ENCODE results near the gene SENP2. TPM values are rescaled to one million over a fixed set of nuclear protein-coding genes. Genes with fewer than 3 reads are reported as not detected.
"Not testable (repeated sequence)": the region's sequence is repeated elsewhere in the genome, so short reads cannot be mapped to it uniquely, and the experiment has no call there.

Gene SENP2
- polyA plus RNA-seq, 1 experiment = 28.1 TPM

DNA sequence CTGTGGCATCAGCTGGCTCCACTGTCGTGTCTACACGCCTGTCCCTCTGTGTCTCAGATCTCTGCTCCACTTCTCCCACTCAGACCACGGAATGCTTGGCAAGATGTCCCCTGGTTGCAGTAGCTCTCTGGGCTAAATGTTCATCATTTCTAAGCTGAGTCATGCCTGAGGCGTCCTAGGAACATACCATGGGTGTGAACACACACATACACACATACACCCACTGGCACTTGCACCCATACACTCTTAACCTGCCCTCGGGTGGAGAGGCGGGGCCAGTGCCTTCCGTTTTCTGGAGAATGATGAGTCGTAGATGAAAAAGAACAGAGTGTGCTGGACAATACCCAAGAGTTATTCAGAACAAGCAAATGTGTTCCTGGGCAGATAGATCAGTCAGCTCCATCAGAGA is 72.4 kb downstream of the SENP2 start:
- POLR2A ChIA-PET = interaction anchor here (0.6 to 1.8 kb wide), 7 partner anchors 35 to 164 kb away, joined by 3 to 6 read pairs (median 4); no protein-coding TSS in a partner anchor
- CTCF ChIA-PET = interaction anchor here (0.7 to 4.6 kb wide), 13 partner anchors 14 to 318 kb away, joined by 3 to 102 read pairs (median 32); no protein-coding TSS in a partner anchor
- Histone ChIP-seq H3K4me3 (ENCODE audit: low read depth, low read length) (no peak overlapping the region), H3K27ac (ENCODE audit: low read depth, low read length) (peak overlapping the region; percentile 96), H3K27me3 (ENCODE audit: control insufficient read depth, insufficient read depth, low read length) (no peaks in the 10 kb centered on the region), H3K9me3 (ENCODE audit: control insufficient read depth, insufficient read depth, low read length) (no peaks in the 10 kb centered on the region)
- DNase-seq (ENCODE audit: low read depth, low spot score) = peak; percentile 94
- TF ChIP-seq, protein P1, sequence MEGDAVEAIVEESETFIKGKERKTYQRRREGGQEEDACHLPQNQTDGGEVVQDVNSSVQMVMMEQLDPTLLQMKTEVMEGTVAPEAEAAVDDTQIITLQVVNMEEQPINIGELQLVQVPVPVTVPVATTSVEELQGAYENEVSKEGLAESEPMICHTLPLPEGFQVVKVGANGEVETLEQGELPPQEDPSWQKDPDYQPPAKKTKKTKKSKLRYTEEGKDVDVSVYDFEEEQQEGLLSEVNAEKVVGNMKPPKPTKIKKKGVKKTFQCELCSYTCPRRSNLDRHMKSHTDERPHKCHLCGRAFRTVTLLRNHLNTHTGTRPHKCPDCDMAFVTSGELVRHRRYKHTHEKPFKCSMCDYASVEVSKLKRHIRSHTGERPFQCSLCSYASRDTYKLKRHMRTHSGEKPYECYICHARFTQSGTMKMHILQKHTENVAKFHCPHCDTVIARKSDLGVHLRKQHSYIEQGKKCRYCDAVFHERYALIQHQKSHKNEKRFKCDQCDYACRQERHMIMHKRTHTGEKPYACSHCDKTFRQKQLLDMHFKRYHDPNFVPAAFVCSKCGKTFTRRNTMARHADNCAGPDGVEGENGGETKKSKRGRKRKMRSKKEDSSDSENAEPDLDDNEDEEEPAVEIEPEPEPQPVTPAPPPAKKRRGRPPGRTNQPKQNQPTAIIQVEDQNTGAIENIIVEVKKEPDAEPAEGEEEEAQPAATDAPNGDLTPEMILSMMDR (IDR thresholded peaks at IDR 0.05; ENCODE audit: low read depth, low read length) = no peak

DNA sequence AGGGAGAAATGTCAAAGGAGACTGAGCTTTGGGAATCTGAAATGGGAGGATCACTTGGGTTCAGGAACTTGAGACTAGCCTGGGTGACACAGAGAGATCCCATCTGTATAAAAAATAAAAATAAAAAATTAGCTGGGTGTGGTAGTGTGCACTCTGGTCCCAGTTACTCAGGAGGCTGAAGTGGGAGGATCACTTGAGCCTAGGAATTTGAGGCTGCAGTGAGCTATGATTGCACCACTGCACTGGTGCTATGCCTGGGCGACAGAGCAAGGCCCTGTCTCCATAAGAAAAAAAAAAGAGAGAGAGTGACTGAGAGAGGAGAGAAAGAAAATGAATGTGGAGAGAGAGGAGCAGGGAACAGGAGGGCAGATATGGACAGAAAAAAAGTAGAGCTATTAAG is 72.8 kb downstream of the SENP2 start:
- Histone ChIP-seq H3K27me3 (ENCODE audit: control insufficient read depth, insufficient read depth, low read length) (no peaks in the 10 kb centered on the region), H3K9me3 (ENCODE audit: control insufficient read depth, insufficient read depth, low read length) (no peaks in the 10 kb centered on the region), H3K4me3 (ENCODE audit: low read depth, low read length) (no peak overlapping the region), H3K27ac (ENCODE audit: low read depth, low read length) (peak overlapping the region; percentile 96)
- DNase-seq (ENCODE audit: low read depth, low spot score) = no peak
- TF ChIP-seq, protein P1 (IDR thresholded peaks at IDR 0.05; ENCODE audit: low read depth, low read length) = no peak
- CTCF ChIA-PET = interaction anchor here (0.6 to 4.6 kb wide), 19 partner anchors 13 to 320 kb away, joined by 3 to 102 read pairs (median 27); no protein-coding TSS in a partner anchor
- POLR2A ChIA-PET = interaction anchor here (0.6 to 1.8 kb wide), 8 partner anchors 35 to 164 kb away, joined by 3 to 6 read pairs (median 4); no protein-coding TSS in a partner anchor

DNA sequence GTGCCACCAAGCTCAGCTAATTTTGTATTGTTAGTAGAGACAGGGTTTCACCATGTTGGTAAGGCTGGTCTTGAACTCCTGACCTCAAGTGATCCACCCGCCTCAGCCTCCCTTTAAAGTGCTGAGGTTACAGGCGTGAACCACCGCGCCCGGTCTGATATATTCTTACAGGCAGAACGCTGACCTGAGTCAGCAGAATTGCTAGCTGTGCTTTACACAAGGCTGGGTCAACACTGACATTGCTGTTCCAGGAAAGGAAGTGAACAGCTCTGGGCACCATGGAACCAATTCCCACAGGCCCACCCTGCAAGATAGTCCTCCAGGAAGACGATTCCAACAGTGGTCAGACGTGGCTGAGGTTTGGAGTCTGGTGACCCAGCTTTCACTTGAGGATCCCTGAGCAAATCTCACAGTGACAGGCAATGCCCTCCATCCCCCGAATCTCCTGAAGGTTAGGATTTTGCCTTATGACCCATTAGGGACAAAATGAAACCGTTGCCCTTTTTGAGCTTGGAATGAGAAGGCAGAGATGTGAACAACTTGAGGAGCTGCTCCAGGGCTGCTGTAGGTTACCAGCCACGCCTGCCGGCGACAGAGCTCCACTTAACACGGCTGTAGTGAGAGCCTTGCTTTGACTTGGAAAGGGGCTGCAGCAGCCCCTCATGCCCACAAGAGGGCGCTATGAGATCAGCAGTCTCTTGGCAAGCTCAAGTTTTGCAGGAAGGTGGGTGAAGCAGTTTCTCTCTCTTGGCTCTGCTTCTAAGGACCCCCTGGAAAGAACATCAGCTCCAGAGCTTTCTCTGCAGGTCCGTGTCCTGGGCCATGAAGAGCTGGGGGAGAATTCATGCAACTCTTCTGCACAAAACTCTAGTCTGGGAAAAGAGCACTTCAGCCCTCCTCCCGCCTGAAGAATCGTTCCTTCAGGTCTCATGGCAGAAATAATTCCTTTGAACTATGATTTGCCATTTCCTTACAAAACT is 74.1 kb downstream of the SENP2 start:
- Histone ChIP-seq H3K9me3 (ENCODE audit: control insufficient read depth, insufficient read depth, low read length) (no peaks in the 10 kb centered on the region), H3K4me3 (ENCODE audit: low read depth, low read length) (no peak overlapping the region), H3K27ac (ENCODE audit: low read depth, low read length) (peak overlapping the region; percentile 47), H3K27me3 (ENCODE audit: control insufficient read depth, insufficient read depth, low read length) (no peaks in the 10 kb centered on the region)
- DNase-seq (ENCODE audit: low read depth, low spot score) = peak; percentile 64
- ChIA-PET CTCF (interaction anchor here (0.5 to 4.6 kb wide), 92 partner anchors 8 to 1479 kb away, joined by 3 to 102 read pairs (median 6); partner anchors contain the start of genes RPL39L and TRA2B), POLR2A (interaction anchor here (0.5 to 1.6 kb wide), 9 partner anchors 10 to 796 kb away, joined by 3 to 5 read pairs (median 3); partner anchors contain the start of gene TRA2B)
- TF ChIP-seq, protein P1 (IDR thresholded peaks at IDR 0.05; ENCODE audit: low read depth, low read length) = peak; percentile 99

DNA sequence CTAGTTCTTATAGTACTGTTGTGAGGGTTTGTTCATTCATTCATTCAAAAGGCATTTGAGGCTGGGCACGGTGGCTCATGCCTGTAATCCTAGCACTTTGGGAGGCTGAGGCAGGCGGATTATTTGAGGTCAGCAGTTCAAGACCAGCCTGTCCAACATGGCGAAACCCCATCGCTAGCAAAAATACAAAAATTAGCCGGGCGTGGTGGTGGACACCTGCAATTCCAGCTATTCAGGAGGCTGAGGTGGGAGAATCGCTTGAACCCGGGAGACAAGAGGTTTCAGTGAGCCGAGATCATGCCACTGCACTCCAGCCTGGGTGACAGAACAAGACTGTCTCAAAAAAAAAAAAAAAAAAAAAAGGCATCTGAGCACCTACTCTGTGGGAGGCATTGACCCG is 75.2 kb downstream of the SENP2 start:
- H3K27ac ChIP-seq (ENCODE audit: low read depth, low read length); H3K9me3 ChIP-seq (ENCODE audit: control insufficient read depth, insufficient read depth, low read length); H3K4me3 ChIP-seq (ENCODE audit: low read depth, low read length); H3K27me3 ChIP-seq (ENCODE audit: control insufficient read depth, insufficient read depth, low read length); DNase-seq (ENCODE audit: low read depth, low spot score): not testable (repeated sequence)
- POLR2A ChIA-PET = interaction anchor here (1.3 to 1.5 kb wide), 3 partner anchors 152 to 261 kb away, joined by 3 to 4 read pairs (median 3); no protein-coding TSS in a partner anchor
- CTCF ChIA-PET = interaction anchor here (0.6 to 4.6 kb wide), 38 partner anchors 7 to 322 kb away, joined by 3 to 102 read pairs (median 13); no protein-coding TSS in a partner anchor

DNA sequence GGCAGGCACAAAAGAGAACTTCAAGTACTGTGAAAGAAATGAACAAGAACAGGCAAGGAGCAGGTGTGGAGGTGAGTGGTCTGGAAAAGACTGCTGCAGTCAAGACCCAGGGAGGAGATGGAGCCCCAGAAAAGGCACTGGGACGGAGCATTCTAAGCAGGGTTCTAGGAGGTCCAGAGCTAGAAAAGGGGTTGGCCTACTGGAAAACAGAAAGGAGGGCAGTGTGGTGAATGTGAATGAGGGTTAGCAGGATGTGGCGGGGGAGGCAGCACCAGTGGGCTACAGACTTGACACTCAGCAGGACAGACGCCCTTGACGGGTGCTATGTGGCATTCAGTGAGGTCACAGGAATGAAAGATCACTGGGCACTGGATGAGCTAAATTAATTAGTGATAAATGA is 75.7 kb downstream of the SENP2 start:
- H3K27me3 ChIP-seq (ENCODE audit: control insufficient read depth, insufficient read depth, low read length) = no peaks in the 10 kb centered on the region
- no peaks in the 10 kb centered on the region for H3K9me3 ChIP-seq (ENCODE audit: control insufficient read depth, insufficient read depth, low read length)
- no peak overlapping the region for H3K4me3 ChIP-seq (ENCODE audit: low read depth, low read length)
- TF ChIP-seq, protein P1 (IDR thresholded peaks at IDR 0.05; ENCODE audit: low read depth, low read length) = no peak
- H3K27ac ChIP-seq (ENCODE audit: low read depth, low read length) = no peak overlapping the region
- ChIA-PET CTCF (interaction anchor here (0.6 to 4.6 kb wide), 11 partner anchors 11 to 321 kb away, joined by 3 to 102 read pairs (median 38); no protein-coding TSS in a partner anchor), POLR2A (no interaction called here)
- DNase-seq (ENCODE audit: low read depth, low spot score) = no peak

All from AG04450 (cell line).